ENCODE data around the gene ARHGEF40.

The ARHGEF40 gene

GRCh38 chr14:21059842-21060613, 10.1 kb upstream of the ARHGEF40 start:
- DNase-seq (ENCODE audit: low spot score) = no peak

- DNase-seq (ENCODE audit: low spot score) = no peak
These were observed 9.3 kb upstream of the ARHGEF40 start for GRCh38 chr14:21060614-21061346.

DNA sequence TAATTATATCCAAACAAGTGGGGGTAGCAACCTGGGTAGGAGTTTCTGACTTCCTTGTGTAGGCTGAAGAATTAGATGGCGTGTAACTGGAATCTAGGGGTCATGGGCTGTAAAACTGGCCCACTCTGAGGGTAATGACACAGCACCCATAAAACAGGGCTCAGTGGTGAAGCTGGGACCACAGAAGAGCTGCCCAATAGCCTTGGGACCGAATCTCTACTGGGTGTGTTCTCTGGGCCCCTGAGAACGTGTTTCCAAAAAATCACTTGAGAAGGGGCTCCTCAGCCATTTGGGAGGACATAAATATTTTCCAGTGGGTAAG, 8.8 kb upstream of the ARHGEF40 start:
- no peak for DNase-seq (ENCODE audit: low spot score)

GRCh38 chr14:21063479-21063878, 6.6 kb upstream of the ARHGEF40 start:
- DNase-seq (ENCODE audit: low spot score) = no peak

- peak; percentile 35 for DNase-seq (ENCODE audit: low spot score)
These were observed 3.1 kb upstream of the ARHGEF40 start for GRCh38 chr14:21066882-21067502.

DNA sequence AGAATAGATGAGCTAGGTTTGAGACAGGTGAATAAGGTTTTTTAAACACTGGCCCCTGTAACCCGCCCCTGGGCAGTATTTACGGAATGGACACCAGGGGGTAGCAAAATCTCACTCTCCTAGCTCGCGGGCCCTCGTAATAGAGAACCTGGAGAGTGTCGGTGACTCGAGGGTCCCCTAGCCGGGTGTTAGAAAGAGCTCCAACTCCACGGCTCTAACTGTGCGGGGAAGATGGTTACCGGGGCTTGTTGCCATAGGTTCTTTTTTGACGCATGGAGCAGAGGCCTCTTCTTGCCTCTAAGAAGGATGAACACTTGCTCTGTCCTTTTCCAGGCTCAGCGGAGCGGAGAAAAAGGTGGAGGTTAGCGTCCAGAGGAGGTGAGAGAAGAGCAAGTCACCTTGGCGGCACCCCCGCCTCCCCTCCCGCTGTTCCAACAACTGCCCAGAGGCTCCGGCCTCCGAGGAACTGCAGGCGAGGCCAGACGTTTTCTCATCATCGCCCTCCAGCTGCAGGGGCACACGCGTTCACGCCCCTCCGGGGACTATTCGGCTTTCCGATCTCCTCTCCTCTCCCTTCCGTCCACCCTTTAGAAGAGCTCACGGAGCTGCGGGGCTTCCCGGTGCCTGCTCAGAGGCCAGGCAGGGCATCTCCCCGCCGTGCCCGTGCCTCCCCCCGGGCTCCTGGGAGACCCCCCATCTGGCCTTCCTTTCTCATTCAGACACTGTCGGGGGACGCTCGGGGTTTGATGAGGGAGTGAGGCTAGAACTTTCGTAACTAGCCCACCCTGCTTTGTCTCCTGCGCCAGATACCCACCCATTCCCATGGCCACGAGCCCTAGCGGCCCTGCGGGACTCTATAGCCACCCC, 1.4 kb upstream of the ARHGEF40 start:
- peak; percentile 84 for DNase-seq (ENCODE audit: low spot score)

DNA sequence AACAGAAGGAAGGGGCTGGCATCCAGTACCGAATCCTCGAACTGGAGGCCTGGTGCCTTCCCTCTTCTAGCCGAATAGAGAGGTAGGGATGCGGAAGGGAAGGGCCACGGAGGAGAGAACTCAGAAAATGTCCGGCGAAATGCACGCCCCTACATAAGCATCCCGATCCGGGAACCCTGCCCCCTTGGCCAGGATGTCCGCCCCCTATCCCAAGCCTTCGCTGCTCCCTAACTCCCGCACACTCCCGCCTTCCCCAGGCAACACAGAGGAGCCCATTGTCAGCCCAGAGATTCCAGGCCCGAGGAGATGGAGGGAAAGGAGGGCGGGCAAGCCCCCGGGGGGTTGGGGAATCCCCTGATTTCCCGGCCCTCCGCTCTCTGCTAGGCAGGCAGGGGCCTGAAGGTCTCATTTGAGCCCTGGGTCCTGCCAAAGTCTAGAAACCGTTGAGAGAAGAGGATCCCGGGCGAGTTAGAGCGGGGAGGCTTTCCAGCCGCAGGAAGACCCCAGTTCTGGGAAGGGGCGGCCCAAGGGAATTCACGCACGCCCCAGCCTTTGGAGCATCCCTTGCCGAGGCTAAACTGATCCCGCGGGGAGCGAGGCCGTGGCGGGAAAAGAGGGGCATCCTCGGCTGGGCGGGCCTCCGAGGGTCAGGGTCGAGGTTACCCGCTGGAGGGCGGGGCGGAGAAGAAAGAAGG, 569 bp upstream of the ARHGEF40 start:
- DNase-seq (ENCODE audit: low spot score) = peak; percentile 53

DNA sequence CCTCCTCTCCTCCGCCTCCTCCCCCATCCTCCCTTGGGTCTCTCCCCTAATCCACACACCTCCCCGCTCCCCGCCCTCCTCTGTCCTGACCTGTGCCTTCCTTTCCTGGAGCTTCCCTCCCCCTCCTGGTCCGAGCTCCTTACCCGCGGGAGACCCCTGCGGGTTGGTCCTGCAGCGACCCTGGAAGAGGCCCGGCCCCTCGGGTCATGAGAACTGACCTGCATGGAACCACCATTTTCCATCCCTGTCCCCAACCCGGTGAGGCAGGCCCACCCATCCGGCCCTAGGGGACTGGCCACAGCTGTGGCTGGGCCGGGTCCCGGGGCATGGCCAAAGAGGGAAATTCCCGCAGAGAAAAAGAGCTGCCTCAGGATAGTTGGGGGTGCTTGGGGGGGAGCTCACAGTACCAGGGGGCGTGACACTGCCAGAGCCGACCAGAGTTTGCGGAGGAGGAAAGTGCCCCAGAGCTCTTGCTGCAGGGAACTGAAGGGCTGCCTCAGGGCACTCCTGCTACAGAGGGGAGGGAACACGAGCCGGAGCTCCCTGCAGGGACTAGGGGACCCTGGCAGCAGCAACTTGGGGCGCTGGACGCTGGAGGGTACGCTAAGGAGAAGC, 613 bp downstream of the ARHGEF40 start:
- peak; percentile 61 for DNase-seq (ENCODE audit: low spot score)

DNA sequence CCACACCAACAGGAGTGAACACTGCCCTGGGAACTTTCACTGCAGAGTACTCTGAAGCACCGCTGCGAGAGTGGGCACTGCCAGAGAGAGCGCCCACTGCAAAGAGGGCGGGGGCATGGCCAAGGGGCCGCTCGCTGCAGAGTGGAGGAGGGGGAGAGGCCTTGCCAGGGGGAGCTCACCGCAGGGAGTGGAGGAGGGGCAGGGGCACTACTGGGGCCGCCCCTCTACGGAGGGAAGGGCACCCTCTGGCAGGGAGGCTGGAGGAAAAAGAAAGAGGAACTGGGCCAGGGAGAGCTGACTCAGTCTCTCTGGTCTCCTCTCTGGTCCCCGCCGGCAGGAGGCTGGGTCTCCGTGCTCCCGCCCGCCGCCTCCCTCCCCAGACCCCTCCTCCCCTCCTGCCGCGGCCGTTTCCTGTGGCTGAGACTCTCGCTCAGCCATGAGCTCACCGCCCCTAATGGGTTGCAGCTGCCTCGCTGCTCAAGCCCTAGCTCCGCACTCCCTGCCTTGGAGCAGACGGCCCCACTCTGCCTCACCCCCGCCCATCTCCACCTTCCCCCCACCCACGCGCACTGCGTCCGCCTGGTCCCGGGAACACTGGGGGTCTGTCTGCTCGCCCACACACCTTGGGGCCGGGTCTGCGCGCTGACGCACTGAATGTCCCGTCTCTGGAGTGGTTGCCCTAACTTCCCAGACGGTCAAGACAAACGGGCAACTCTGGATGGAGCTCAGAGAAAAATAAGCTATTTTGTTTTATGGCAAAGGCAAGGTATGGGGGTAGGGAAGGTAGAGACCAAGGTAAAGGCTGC, 1.3 kb downstream of the ARHGEF40 start:
- DNase-seq (ENCODE audit: low spot score) = peak; percentile 62

DNA sequence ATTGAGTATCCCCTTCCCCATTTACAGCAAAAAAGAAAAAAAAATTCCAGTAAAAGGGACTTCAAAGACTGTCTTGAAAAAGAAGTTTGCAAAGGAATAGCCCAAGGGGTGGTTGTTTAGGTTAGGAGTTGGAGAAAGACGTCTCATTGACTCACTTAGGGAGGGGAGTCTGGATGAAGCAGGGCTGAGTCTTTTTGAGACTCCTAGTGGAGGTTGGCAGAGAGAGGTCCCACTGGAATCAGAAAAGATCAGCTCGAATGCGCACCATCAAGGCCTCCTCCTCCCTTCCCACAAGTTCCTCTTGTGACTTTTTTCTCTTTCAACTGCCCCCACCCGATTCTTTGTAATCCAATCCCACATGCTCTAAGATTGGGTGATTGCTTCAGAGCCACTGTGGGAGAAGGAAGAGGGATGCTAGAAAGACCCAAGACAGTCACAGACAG, 1.9 kb downstream of the ARHGEF40 start:
- DNase-seq (ENCODE audit: low spot score) = peak; percentile 27

- DNase-seq (ENCODE audit: low spot score) = peak; percentile 20
These were observed 2.8 kb downstream of the ARHGEF40 start for GRCh38 chr14:21072781-21073339.

GRCh38 chr14:21073921-21074320, 3.8 kb downstream of the ARHGEF40 start:
- DNase-seq (ENCODE audit: low spot score) = no peak

GRCh38 chr14:21074398-21075272, 4.5 kb downstream of the ARHGEF40 start:
- DNase-seq (ENCODE audit: low spot score) = peak; percentile 72

- DNase-seq (ENCODE audit: low spot score) = no peak
These were observed 5.8 kb downstream of the ARHGEF40 start for GRCh38 chr14:21075719-21076437.

DNA sequence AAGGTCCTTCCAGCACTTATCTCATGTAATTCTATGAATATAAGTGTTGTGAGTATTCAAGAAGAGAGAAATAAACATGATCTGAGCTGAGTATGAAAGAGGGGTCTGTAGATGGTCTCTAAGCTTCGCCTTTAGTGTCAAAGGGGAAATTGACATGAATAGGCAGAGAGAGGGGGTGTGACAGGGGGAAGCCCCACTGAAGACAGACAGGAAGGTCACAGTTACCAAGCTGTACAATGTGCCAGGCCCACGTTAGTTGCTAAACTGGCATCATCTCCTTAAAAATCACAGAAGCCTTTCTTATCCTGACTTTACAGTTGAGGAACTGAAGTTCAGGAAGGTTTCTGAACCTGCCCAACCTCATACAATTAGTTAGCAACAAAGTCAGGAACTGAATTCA, 7.6 kb downstream of the ARHGEF40 start:
- DNase-seq (ENCODE audit: low spot score) = no peak

GRCh38 chr14:21078287-21078686, 8.2 kb downstream of the ARHGEF40 start:
- no peak for DNase-seq (ENCODE audit: low spot score)

DNA sequence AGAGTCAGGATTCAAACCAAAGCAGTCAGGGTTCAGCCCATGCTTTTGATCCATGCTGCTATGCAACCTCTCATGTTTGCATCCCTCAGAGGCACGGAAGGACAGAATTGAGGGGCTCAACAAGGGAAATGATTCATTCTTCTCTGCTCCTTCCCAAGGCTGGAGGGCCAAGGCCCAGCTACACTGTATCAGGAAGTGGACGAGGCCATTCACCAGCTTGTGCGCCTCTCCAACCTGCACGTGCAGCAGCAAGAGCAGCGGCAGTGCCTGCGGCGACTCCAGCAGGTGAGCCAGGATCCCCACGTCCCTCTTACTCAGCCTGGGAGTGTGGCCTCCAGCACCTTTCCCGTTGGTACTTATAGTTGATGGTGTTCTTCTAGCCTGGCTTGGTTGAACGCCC, 8.6 kb downstream of the ARHGEF40 start:
- no peak for DNase-seq (ENCODE audit: low spot score)

DNA sequence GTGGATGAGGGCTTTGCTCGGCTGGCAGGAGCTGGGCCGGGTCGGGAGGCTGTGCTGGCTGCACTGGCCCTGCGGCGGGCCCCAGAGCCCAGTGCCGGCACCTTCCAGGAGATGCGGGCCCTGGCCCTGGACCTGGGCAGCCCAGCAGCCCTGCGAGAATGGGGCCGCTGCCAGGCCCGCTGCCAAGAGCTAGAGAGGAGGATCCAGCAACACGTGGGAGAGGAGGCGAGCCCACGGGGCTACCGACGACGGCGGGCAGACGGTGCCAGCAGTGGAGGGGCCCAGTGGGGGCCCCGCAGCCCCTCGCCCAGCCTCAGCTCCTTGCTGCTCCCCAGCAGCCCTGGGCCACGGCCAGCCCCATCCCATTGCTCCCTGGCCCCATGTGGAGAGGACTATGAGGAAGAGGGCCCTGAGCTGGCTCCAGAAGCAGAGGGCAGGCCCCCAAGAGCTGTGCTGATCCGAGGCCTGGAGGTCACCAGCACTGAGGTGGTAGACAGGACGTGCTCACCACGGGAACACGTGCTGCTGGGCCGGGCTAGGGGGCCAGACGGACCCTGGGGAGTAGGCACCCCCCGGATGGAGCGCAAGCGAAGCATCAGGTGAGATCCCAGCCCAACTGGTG, 11.5 kb downstream of the ARHGEF40 start:
- no peak for DNase-seq (ENCODE audit: low spot score)

Measured in cerebellar cortex (tissue), 1 donor.